ENCODE results near the gene CXXC5.

The CXXC5 gene

GRCh38 chr5:139671096-139671841 is 23.1 kb downstream of the CXXC5 start:
- Histone ChIP-seq H3K36me3 (ENCODE audit: insufficient read depth, low read length) (no peaks in the 10 kb centered on the region), H3K4me1 (ENCODE audit: insufficient read depth, low read length) (peaks cover 40% of the 10 kb centered on the region), H3K9me3 (ENCODE audit: control insufficient read depth, insufficient read depth, low read length) (no peaks in the 10 kb centered on the region), H3K9ac (ENCODE audit: low read depth, low read length) (no peak overlapping the region)

- H3K9ac ChIP-seq (ENCODE audit: low read depth, low read length) = no peak overlapping the region
- no peaks in the 10 kb centered on the region for H3K9me3 ChIP-seq (ENCODE audit: control insufficient read depth, insufficient read depth, low read length)
- H3K4me1 ChIP-seq (ENCODE audit: insufficient read depth, low read length) = peaks cover 19% of the 10 kb centered on the region
- no peaks in the 10 kb centered on the region for H3K36me3 ChIP-seq (ENCODE audit: insufficient read depth, low read length)
Observed at GRCh38 chr5:139675213-139675612, 27.1 kb downstream of the CXXC5 start.

GRCh38 chr5:139675825-139676224 is 27.7 kb downstream of the CXXC5 start:
- Histone ChIP-seq H3K9ac (ENCODE audit: low read depth, low read length) (no peak overlapping the region), H3K4me1 (ENCODE audit: insufficient read depth, low read length) (peaks cover 13% of the 10 kb centered on the region; the same call in 1 of the 2 replicates), H3K9me3 (ENCODE audit: control insufficient read depth, insufficient read depth, low read length) (no peaks in the 10 kb centered on the region), H3K36me3 (ENCODE audit: insufficient read depth, low read length) (no peaks in the 10 kb centered on the region)

- no peak overlapping the region for H3K9ac ChIP-seq (ENCODE audit: low read depth, low read length)
- H3K4me1 ChIP-seq (ENCODE audit: insufficient read depth, low read length) = peaks cover 13% of the 10 kb centered on the region; the same call in 1 of the 2 replicates
- H3K9me3 ChIP-seq (ENCODE audit: control insufficient read depth, insufficient read depth, low read length) = no peaks in the 10 kb centered on the region
- no peaks in the 10 kb centered on the region; the same call in 1 of the 2 replicates for H3K36me3 ChIP-seq (ENCODE audit: insufficient read depth, low read length)
Observed at GRCh38 chr5:139676406-139676805, 28.3 kb downstream of the CXXC5 start.

- H3K9ac ChIP-seq (ENCODE audit: low read depth, low read length) = no peak overlapping the region
- H3K4me1 ChIP-seq (ENCODE audit: insufficient read depth, low read length) = peaks cover 9% of the 10 kb centered on the region; the same call in 1 of the 2 replicates
- no peaks in the 10 kb centered on the region for H3K9me3 ChIP-seq (ENCODE audit: control insufficient read depth, insufficient read depth, low read length)
- H3K36me3 ChIP-seq (ENCODE audit: insufficient read depth, low read length) = peaks cover 3% of the 10 kb centered on the region
Observed at GRCh38 chr5:139676951-139677735, 29.0 kb downstream of the CXXC5 start.

- H3K9me3 ChIP-seq (ENCODE audit: control insufficient read depth, insufficient read depth, low read length) = no peaks in the 10 kb centered on the region
- H3K36me3 ChIP-seq (ENCODE audit: insufficient read depth, low read length) = peaks cover 3% of the 10 kb centered on the region
- peaks cover 13% of the 10 kb centered on the region; the same call in 1 of the 2 replicates for H3K4me1 ChIP-seq (ENCODE audit: insufficient read depth, low read length)
- no peak overlapping the region for H3K9ac ChIP-seq (ENCODE audit: low read depth, low read length)
Observed at GRCh38 chr5:139677736-139678613, 29.8 kb downstream of the CXXC5 start.

GRCh38 chr5:139678751-139679750 is 30.9 kb downstream of the CXXC5 start:
- no peaks in the 10 kb centered on the region for H3K9me3 ChIP-seq (ENCODE audit: control insufficient read depth, insufficient read depth, low read length)
- H3K4me1 ChIP-seq (ENCODE audit: insufficient read depth, low read length) = peaks cover 22% of the 10 kb centered on the region; the same call in 1 of the 2 replicates
- H3K9ac ChIP-seq (ENCODE audit: low read depth, low read length) = no peak overlapping the region
- peaks cover 3% of the 10 kb centered on the region for H3K36me3 ChIP-seq (ENCODE audit: insufficient read depth, low read length)

- Histone ChIP-seq H3K36me3 (ENCODE audit: insufficient read depth, low read length) (peaks cover 3% of the 10 kb centered on the region), H3K9me3 (ENCODE audit: control insufficient read depth, insufficient read depth, low read length) (no peaks in the 10 kb centered on the region), H3K9ac (ENCODE audit: low read depth, low read length) (no peak overlapping the region), H3K4me1 (ENCODE audit: insufficient read depth, low read length) (peaks cover 36% of the 10 kb centered on the region)
Observed at GRCh38 chr5:139680368-139681111, 32.4 kb downstream of the CXXC5 start.

- Histone ChIP-seq H3K9me3 (ENCODE audit: control insufficient read depth, insufficient read depth, low read length) (no peaks in the 10 kb centered on the region), H3K36me3 (ENCODE audit: insufficient read depth, low read length) (peaks cover 3% of the 10 kb centered on the region), H3K4me1 (ENCODE audit: insufficient read depth, low read length) (peaks cover 41% of the 10 kb centered on the region), H3K9ac (ENCODE audit: low read depth, low read length) (no peak overlapping the region)
Observed at GRCh38 chr5:139681112-139681458, 32.9 kb downstream of the CXXC5 start.

- peaks cover 3% of the 10 kb centered on the region for H3K36me3 ChIP-seq (ENCODE audit: insufficient read depth, low read length)
- H3K9ac ChIP-seq (ENCODE audit: low read depth, low read length) = no peak overlapping the region
- no peaks in the 10 kb centered on the region for H3K9me3 ChIP-seq (ENCODE audit: control insufficient read depth, insufficient read depth, low read length)
- H3K4me1 ChIP-seq (ENCODE audit: insufficient read depth, low read length) = peaks cover 45% of the 10 kb centered on the region
Observed at GRCh38 chr5:139681466-139681865, 33.3 kb downstream of the CXXC5 start.

- peaks cover 3% of the 10 kb centered on the region for H3K36me3 ChIP-seq (ENCODE audit: insufficient read depth, low read length)
- H3K9me3 ChIP-seq (ENCODE audit: control insufficient read depth, insufficient read depth, low read length) = no peaks in the 10 kb centered on the region
- peaks cover 47% of the 10 kb centered on the region for H3K4me1 ChIP-seq (ENCODE audit: insufficient read depth, low read length)
- no peak overlapping the region for H3K9ac ChIP-seq (ENCODE audit: low read depth, low read length)
Observed at GRCh38 chr5:139682016-139682975, 34.1 kb downstream of the CXXC5 start.

Measured in ES-I3 (cell line).